IMR-90 (cell line): ENCODE data around the gene ARMC8. TPM values are rescaled to one million over a fixed set of nuclear protein-coding genes. Genes with fewer than 3 reads are reported as not detected.

Source experiments
- ATAC-seq: fragments of 200-7000 bp; cut with Tn5 transposase; 2 replicates; pipeline ENCODE4 v1.9.1; 2020; ENCODE audit warnings: low read depth, mild to moderate bottlenecking, moderate library complexity
- BruUV-seq: library from RNA; stranded (reverse); fragments of 400-500 nt; replicated peaks from 2 replicates; lab custom pipeline; 2021; lab: Mats Ljungman, UMichigan
- CTCF ChIA-PET: fragments of 300-600 bp; formaldehyde crosslinking; extraction: SDS; loops from one replicate; lab custom pipeline; 2021; ENCODE audit warnings: antibody characterized with exemption; lab: Yijun Ruan, JAX
- POLR2A ChIA-PET: fragments of 300-600 bp; sonication (Branson Sonifier 250); formaldehyde crosslinking; loops from one replicate; lab custom pipeline; 2022; ENCODE audit warnings: antibody characterized with exemption; ENCODE audit not compliant: unreplicated experiment; lab: Charles Lee
- DNase-seq: peaks from one replicate; pipeline ENCODE4 v3.0.0; 2013
- H2AFZ ChIP-seq: replicated peaks from 2 replicates; pipeline ENCODE3; 2013; ENCODE audit warnings: low read length, mild to moderate bottlenecking; ENCODE audit not compliant: poor library complexity
- H2AK5ac ChIP-seq: 2 replicates; pipeline ENCODE4 v1.6.1; 2013; ENCODE audit warnings: low read depth, low read length, inconsistent platforms
- H2AK9ac ChIP-seq: replicated peaks from 2 replicates; pipeline ENCODE3; 2013; ENCODE audit warnings: mild to moderate bottlenecking, low read depth, low read length, moderate library complexity; ENCODE audit not compliant: poor library complexity
- H2BK120ac ChIP-seq: 2 replicates; pipeline ENCODE4 v1.6.1; 2013; ENCODE audit warnings: low read depth, low read length, inconsistent platforms
- H2BK15ac ChIP-seq: 3 replicates; pipeline ENCODE4 v1.6.1; 2013; ENCODE audit warnings: low read depth, low read length, inconsistent platforms
- H2BK20ac ChIP-seq: 2 replicates; pipeline ENCODE4 v1.6.1; 2013; ENCODE audit warnings: low read depth, mild to moderate bottlenecking, inconsistent platforms, low read length, moderate library complexity
- H2BK5ac ChIP-seq: 2 replicates; pipeline ENCODE4 v1.6.1; 2013; ENCODE audit warnings: mild to moderate bottlenecking, low read depth, low read length, inconsistent platforms; ENCODE audit not compliant: poor library complexity, severe bottlenecking
- H3K14ac ChIP-seq: replicated peaks from 2 replicates; pipeline ENCODE4 v1.6.1; 2013; ENCODE audit warnings: low read depth, low read length, inconsistent platforms
- H3K18ac ChIP-seq: 2 replicates; pipeline ENCODE4 v1.6.1; 2013; ENCODE audit warnings: low read depth, low read length, control low read depth
- H3K23ac ChIP-seq: 2 replicates; pipeline ENCODE4 v1.6.1; 2013; ENCODE audit warnings: low read depth, low read length, inconsistent platforms
- H3K27ac ChIP-seq: 2 replicates; pipeline ENCODE4 v1.5.1; 2013; ENCODE audit warnings: mild to moderate bottlenecking, control low read depth, low read length; ENCODE audit not compliant: insufficient read depth
- H3K27me3 ChIP-seq: 2 replicates; pipeline ENCODE4 v1.6.1; 2013; ENCODE audit warnings: low read length; ENCODE audit not compliant: control insufficient read depth, insufficient read depth
- H3K36me3 ChIP-seq: 2 replicates; pipeline ENCODE4 v1.6.1; 2013; ENCODE audit warnings: low read length, mixed read lengths; ENCODE audit not compliant: control insufficient read depth, insufficient read depth
- H3K4ac ChIP-seq: 2 replicates; pipeline ENCODE4 v1.6.1; 2013; ENCODE audit warnings: low read depth, low read length, inconsistent platforms
- H3K4me1 ChIP-seq: 2 replicates; pipeline ENCODE4 v1.6.1; 2013; ENCODE audit warnings: low read length, mixed read lengths; ENCODE audit not compliant: control insufficient read depth, insufficient read depth
- H3K4me2 ChIP-seq: 2 replicates; pipeline ENCODE4 v1.6.1; 2013; ENCODE audit warnings: low read depth, mild to moderate bottlenecking, control low read depth, low read length, moderate library complexity
- H3K4me3 ChIP-seq: 2 replicates; pipeline ENCODE4 v1.5.1; 2013; ENCODE audit warnings: low read depth, mild to moderate bottlenecking, control low read depth, low read length, moderate library complexity; ENCODE audit not compliant: insufficient read depth
- H3K56ac ChIP-seq: 2 replicates; pipeline ENCODE4 v1.6.1; 2013; ENCODE audit warnings: low read length, inconsistent platforms; ENCODE audit not compliant: insufficient read depth; ENCODE audit errors: extremely low read depth
- H3K79me1 ChIP-seq, 2 experiments: 2 replicates each; pipeline ENCODE4 v1.6.1; 2013; ENCODE audit warnings: low read length in 2 of 2, inconsistent platforms in 1 of 2, low read depth in 1 of 2
- H3K9ac ChIP-seq: 2 replicates; pipeline ENCODE4 v1.6.1; 2013; ENCODE audit warnings: low read depth, low read length, control low read depth
- H3K9me1 ChIP-seq: 2 replicates; pipeline ENCODE4 v1.6.1; 2013; ENCODE audit warnings: low read length, inconsistent platforms; ENCODE audit not compliant: insufficient read depth
- H3K9me3 ChIP-seq: 2 replicates; pipeline ENCODE4 v1.6.1; 2013; ENCODE audit warnings: low read length; ENCODE audit not compliant: control insufficient read depth, insufficient read depth
- H4K20me1 ChIP-seq: 2 replicates; pipeline ENCODE4 v1.6.1; 2013; ENCODE audit warnings: low read length, inconsistent platforms; ENCODE audit not compliant: insufficient read depth
- H4K5ac ChIP-seq: 2 replicates; pipeline ENCODE4 v1.6.1; 2013; ENCODE audit warnings: mild to moderate bottlenecking, low read depth, low read length, control low read depth
- H4K8ac ChIP-seq, 2 experiments: 2 replicates each; pipeline ENCODE4 v1.6.1; 2013; ENCODE audit warnings: low read depth in 2 of 2, low read length in 2 of 2, control low read depth in 1 of 2, inconsistent platforms in 1 of 2
- H4K91ac ChIP-seq: 2 replicates; pipeline ENCODE4 v1.6.1; 2013; ENCODE audit warnings: low read depth, low read length, inconsistent platforms; ENCODE audit not compliant: insufficient read depth
- BHLHE40 ChIP-seq: fragments of 150-350 bp; IDR thresholded peaks from 2 replicates; pipeline ENCODE4 v1.6.1; 2016; ENCODE audit warnings: mild to moderate bottlenecking, low read depth, low read length
- CEBPB ChIP-seq: IDR thresholded peaks from 2 replicates; pipeline ENCODE4 v1.6.1; 2012; ENCODE audit warnings: low read depth, low read length, improper control_type of control experiment
- CHD1 ChIP-seq: IDR thresholded peaks from 2 replicates; pipeline ENCODE4 v1.6.1; 2012; ENCODE audit warnings: low read depth, low read length, improper control_type of control experiment
- ELK1 ChIP-seq: fragments of 150-350 bp; IDR thresholded peaks from 2 replicates; pipeline ENCODE4 v1.6.1; 2016; ENCODE audit warnings: low read depth, mild to moderate bottlenecking, low read length, moderate library complexity, borderline replicate concordance
- FOS ChIP-seq: fragments of 150-350 bp; IDR thresholded peaks from 2 replicates; pipeline ENCODE4 v1.6.1; 2016; ENCODE audit warnings: low read depth, low read length
- MAFK ChIP-seq: IDR thresholded peaks from 2 replicates; pipeline ENCODE4 v1.6.1; 2012; ENCODE audit warnings: low read depth, low read length, improper control_type of control experiment
- MAZ ChIP-seq: IDR thresholded peaks from 2 replicates; pipeline ENCODE4 v1.6.1; 2012; ENCODE audit warnings: low read depth, mild to moderate bottlenecking, low read length, improper control_type of control experiment, moderate library complexity, borderline replicate concordance
- MXI1 ChIP-seq: IDR thresholded peaks from 2 replicates; pipeline ENCODE4 v1.6.1; 2012; ENCODE audit warnings: low read depth, mild to moderate bottlenecking, low read length, moderate library complexity, borderline replicate concordance
- NFE2L2 ChIP-seq: fragments of 150-350 bp; IDR thresholded peaks from 2 replicates; pipeline ENCODE4 v1.6.1; 2016; ENCODE audit warnings: low read depth, mild to moderate bottlenecking, low read length
- POLR2A ChIP-seq: IDR thresholded peaks from 2 replicates; pipeline ENCODE4 v1.6.1; 2012; ENCODE audit warnings: mild to moderate bottlenecking, low read depth, low read length
- RAD21 ChIP-seq: IDR thresholded peaks from 2 replicates; pipeline ENCODE4 v1.6.1; 2012; ENCODE audit warnings: low read length, improper control_type of control experiment
- RCOR1 ChIP-seq: IDR thresholded peaks from 2 replicates; pipeline ENCODE4 v1.6.1; 2012; ENCODE audit warnings: mild to moderate bottlenecking, low read length, improper control_type of control experiment; ENCODE audit not compliant: insufficient replicate concordance
- RFX5 ChIP-seq: IDR thresholded peaks from 2 replicates; pipeline ENCODE4 v1.8.0; 2012; ENCODE audit warnings: low read depth, mild to moderate bottlenecking, low read length, moderate library complexity
- SMC3 ChIP-seq: fragments of 150-350 bp; IDR thresholded peaks from 2 replicates; pipeline ENCODE4 v1.6.1; 2016; ENCODE audit warnings: low read depth, mild to moderate bottlenecking, antibody characterized with exemption, low read length, moderate library complexity
- WGBS, 2 experiments: methylation state at CpG; one replicate each; pipeline versions ENCODE4 v1.1.5 to v1.1.7; 2013; ENCODE audit warnings: missing lambda C conversion rate in 2 of 2; ENCODE audit not compliant: insufficient read length in 1 of 2; ENCODE audit errors: extremely low coverage in 2 of 2; 5-methylcytosine and 5-hydroxymethylcytosine counted together
- dilution Hi-C: fragments of 300-500 bp; cut with HindIII; formaldehyde crosslinking; loops from one replicate; pipeline ENCODE4 v1.14.3; 2018; ENCODE audit warnings: low sequenced_read_pairs; ENCODE audit not compliant: unreplicated experiment
- in situ Hi-C: fragments of 300-500 bp; cut with MboI; formaldehyde crosslinking; loops from 3 replicates; pipeline ENCODE4 v1.14.3; 2019; ENCODE audit warnings: low sequenced_read_pairs, inconsistent platforms, mixed read lengths
- intact Hi-C: fragments of 100-400 bp; cut with micrococcal nuclease; formaldehyde crosslinking; loops from 2 replicates; pipeline ENCODE4 v1.10.0; 2022
- polyA plus RNA-seq, 3 experiments: library from polyadenylated mRNA; depleted of rRNA; stranded (reverse); fragments of >200 nt; gene quantifications; 2 replicates each; pipeline ENCODE4 v1.2.3, GENCODE V29; 2012; ENCODE audit warnings: low replicate concordance in 1 of 3
- total RNA-seq: library from RNA; depleted of rRNA; stranded (reverse); fragments of >200 nt; gene quantifications from 2 replicates; pipeline ENCODE4 v1.2.3, GENCODE V29; 2012
- TF ChIP-seq, protein P1 (sequence below): fragments of 150-350 bp; IDR thresholded peaks from 2 replicates; pipeline ENCODE4 v1.6.1; 2017; ENCODE audit warnings: mild to moderate bottlenecking, antibody characterized with exemption, low read length, low read depth
- TF ChIP-seq, protein P2 (sequence below): conservative IDR thresholded peaks from 2 replicates; pipeline ENCODE4 v1.5.1; 2012; ENCODE audit warnings: mild to moderate bottlenecking, low read depth, low read length, improper control_type of control experiment

Gene ARMC8
- total and polyA plus RNA-seq, 2 of the 4 experiments (the other 2 are of a cell fraction), result 39.1 to 75.1 TPM

DNA sequence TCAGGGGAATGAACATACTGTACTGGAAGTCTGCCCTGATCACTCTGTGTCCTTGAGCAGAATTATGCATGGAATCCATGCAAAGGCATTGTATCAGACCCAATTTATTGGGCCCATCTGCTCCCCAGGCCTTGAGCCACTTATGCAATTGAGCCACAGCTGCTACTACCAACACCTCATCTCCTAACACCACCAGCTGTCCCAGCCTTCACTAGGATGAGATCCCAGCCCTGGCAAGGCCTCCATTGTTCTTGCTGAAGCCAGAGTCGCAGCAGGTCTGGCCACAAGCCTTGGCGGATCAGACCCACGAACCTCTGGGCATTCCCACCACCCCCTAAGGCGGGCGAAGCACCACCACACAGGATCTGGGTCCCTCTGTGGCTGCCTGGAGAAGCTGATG lies 151.7 kb downstream of the ARMC8 start:
- H3K36me3 ChIP-seq, result no peaks in the 10 kb centered on the region
- no peak for ATAC-seq
- no peak overlapping the region for H3K14ac ChIP-seq
- H3K4ac ChIP-seq, result no peak overlapping the region
- no peak overlapping the region for H3K4me3 ChIP-seq
- ChIA-PET CTCF (no interaction called here), POLR2A (no interaction called here)
- H2BK120ac ChIP-seq, result no peak overlapping the region
- dilution Hi-C loops, result no loop called here
- H2AK9ac ChIP-seq, result no peak overlapping the region
- H4K5ac ChIP-seq, result no peak overlapping the region
- no CpG with 5 or more reads among the region's 5 CpGs for WGBS, 2 experiments
- no peak for TF ChIP-seq RCOR1
- no peak for TF ChIP-seq CHD1
- no peak for TF ChIP-seq MAZ
- no peak for TF ChIP-seq BHLHE40
- no peak for TF ChIP-seq NFE2L2
- no peak for TF ChIP-seq ELK1
- no peak for TF ChIP-seq SMC3
- TF ChIP-seq FOS, result no peak
- no peak for TF ChIP-seq MXI1
- no peak for TF ChIP-seq CEBPB
- TF ChIP-seq POLR2A, result no peak
- TF ChIP-seq RAD21, result no peak
- no peak for TF ChIP-seq RFX5
- TF ChIP-seq, protein P1, sequence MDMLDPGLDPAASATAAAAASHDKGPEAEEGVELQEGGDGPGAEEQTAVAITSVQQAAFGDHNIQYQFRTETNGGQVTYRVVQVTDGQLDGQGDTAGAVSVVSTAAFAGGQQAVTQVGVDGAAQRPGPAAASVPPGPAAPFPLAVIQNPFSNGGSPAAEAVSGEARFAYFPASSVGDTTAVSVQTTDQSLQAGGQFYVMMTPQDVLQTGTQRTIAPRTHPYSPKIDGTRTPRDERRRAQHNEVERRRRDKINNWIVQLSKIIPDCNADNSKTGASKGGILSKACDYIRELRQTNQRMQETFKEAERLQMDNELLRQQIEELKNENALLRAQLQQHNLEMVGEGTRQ, result no peak
- TF ChIP-seq, protein P2, sequence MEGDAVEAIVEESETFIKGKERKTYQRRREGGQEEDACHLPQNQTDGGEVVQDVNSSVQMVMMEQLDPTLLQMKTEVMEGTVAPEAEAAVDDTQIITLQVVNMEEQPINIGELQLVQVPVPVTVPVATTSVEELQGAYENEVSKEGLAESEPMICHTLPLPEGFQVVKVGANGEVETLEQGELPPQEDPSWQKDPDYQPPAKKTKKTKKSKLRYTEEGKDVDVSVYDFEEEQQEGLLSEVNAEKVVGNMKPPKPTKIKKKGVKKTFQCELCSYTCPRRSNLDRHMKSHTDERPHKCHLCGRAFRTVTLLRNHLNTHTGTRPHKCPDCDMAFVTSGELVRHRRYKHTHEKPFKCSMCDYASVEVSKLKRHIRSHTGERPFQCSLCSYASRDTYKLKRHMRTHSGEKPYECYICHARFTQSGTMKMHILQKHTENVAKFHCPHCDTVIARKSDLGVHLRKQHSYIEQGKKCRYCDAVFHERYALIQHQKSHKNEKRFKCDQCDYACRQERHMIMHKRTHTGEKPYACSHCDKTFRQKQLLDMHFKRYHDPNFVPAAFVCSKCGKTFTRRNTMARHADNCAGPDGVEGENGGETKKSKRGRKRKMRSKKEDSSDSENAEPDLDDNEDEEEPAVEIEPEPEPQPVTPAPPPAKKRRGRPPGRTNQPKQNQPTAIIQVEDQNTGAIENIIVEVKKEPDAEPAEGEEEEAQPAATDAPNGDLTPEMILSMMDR, result no peak
- no peak for TF ChIP-seq MAFK
- H3K9me1 ChIP-seq, result no peaks in the 10 kb centered on the region
- H2BK15ac ChIP-seq, result no peak overlapping the region
- H2AK5ac ChIP-seq, result no peak overlapping the region
- H3K18ac ChIP-seq, result no peak overlapping the region
- intact Hi-C loops, result no loop called here
- no peaks in the 10 kb centered on the region for H3K4me1 ChIP-seq
- H4K8ac ChIP-seq, result no peak overlapping the region
- no peak overlapping the region for H3K23ac ChIP-seq
- no peak overlapping the region for H3K9ac ChIP-seq
- DNase-seq, result no peak
- H3K27ac ChIP-seq, result no peak overlapping the region
- no peaks in the 10 kb centered on the region for H3K9me3 ChIP-seq
- no peak overlapping the region for H2AFZ ChIP-seq
- no peak overlapping the region for H2BK20ac ChIP-seq
- no peaks in the 10 kb centered on the region for H4K20me1 ChIP-seq
- H3K4me2 ChIP-seq, result no peak overlapping the region
- H3K56ac ChIP-seq, result no peak overlapping the region
- H4K91ac ChIP-seq, result no peak overlapping the region
- H2BK5ac ChIP-seq, result no peak overlapping the region
- in situ Hi-C loops, result no loop called here
- no TSS peak for BruUV-seq
- no peaks in the 10 kb centered on the region for H3K79me1 ChIP-seq
- peaks cover 32% of the 10 kb centered on the region for H3K27me3 ChIP-seq
